Esophagus squamous epithelium (tissue), 5 donors: ENCODE data around the gene BPIFB4. TPM values are rescaled to one million over a fixed set of nuclear protein-coding genes. Genes with fewer than 3 reads are reported as not detected.

Experiments used
- DNase-seq: peaks from one replicate; lab custom pipeline; 2025; lab: John Stamatoyannopoulos, UW
- H3K27ac ChIP-seq, 4 donors: fragments of 200-600 bp; sonication (generic); one replicate each; pipeline ENCODE4 v1.5.1; 2016 to 2019; ENCODE audit warnings: mild to moderate bottlenecking in 1 of 4
- H3K27me3 ChIP-seq, 4 donors: fragments of 200-600 bp; sonication (generic); 1 replicate in 3 of 4; 2 replicates in 1 of 4; pipeline versions ENCODE4 v1.5.1 to v1.6.0; 2017 to 2021; ENCODE audit warnings: antibody characterized with exemption in 1 of 4
- H3K36me3 ChIP-seq, 3 donors: fragments of 200-600 bp; sonication (generic); one replicate each; pipeline ENCODE4 v1.5.1; 2016 to 2019
- H3K4me1 ChIP-seq, 3 donors: fragments of 200-600 bp; sonication (generic); one replicate each; pipeline ENCODE4 v1.5.1; 2017 to 2019
- H3K4me3 ChIP-seq, 4 donors: fragments of 200-600 bp; sonication (generic); 1 replicate in 3 of 4; 2 replicates in 1 of 4; pipeline ENCODE4 v1.5.1; 2016 to 2019; ENCODE audit warnings: mild to moderate bottlenecking in 2 of 4, moderate library complexity in 1 of 4
- H3K9me3 ChIP-seq, 3 donors: fragments of 200-600 bp; sonication (generic); one replicate each; pipeline ENCODE4 v1.5.1; 2016 to 2019
- CTCF ChIP-seq, 6 experiments: fragments of 450-650 bp in 4 of 6; fragments of 200-600 bp in 2 of 6; sonication (generic) in 2 of 6; IDR thresholded peaks; one replicate each; pipeline ENCODE4 v1.5.1; 2016 to 2019; ENCODE audit warnings: antibody characterized with exemption in 6 of 6, mild to moderate bottlenecking in 4 of 6, moderate library complexity in 4 of 6
- POLR2A ChIP-seq, 4 donors: fragments of 450-650 bp; IDR thresholded peaks; one replicate each; pipeline ENCODE4 v1.6.1; 2017; ENCODE audit warnings: antibody characterized with exemption in 4 of 4, mild to moderate bottlenecking in 4 of 4, moderate library complexity in 3 of 4
- WGBS, 2 donors: methylation state at CpG; one replicate each; pipeline ENCODE4 v1.1.5; 2018; 5-methylcytosine and 5-hydroxymethylcytosine counted together
- intact Hi-C: fragments of 100-400 bp; cut with DNase I; formaldehyde crosslinking; loops from one replicate; pipeline ENCODE4 v1.15.0; 2022
- total RNA-seq, 4 donors: library from RNA; depleted of rRNA; stranded (reverse); fragments of >200 nt; gene quantifications; one replicate each; pipeline ENCODE4 v1.1.0, GENCODE V29; 2016
- donor health status: DM: yes; HTN: yes; CAD: no.

Gene BPIFB4
- total RNA-seq, 4 donors from 2014 or later = not detected

- Histone ChIP-seq H3K27me3 (peaks cover 0 to 76% (median 0%) of the 10 kb centered on the region in 4 donors), H3K36me3 (no peaks in the 10 kb centered on the region), H3K27ac (no peak overlapping the region), H3K4me1 (no peaks in the 10 kb centered on the region), H3K4me3 (no peak overlapping the region), H3K9me3 (peaks cover 0 to 7% (median 0%) of the 10 kb centered on the region in 3 donors)
- WGBS, 2 donors = 63 to 90% methylated on average over 2 to 5 of the region's 5 CpGs
- TF ChIP-seq POLR2A (IDR thresholded peaks at IDR 0.05) (no peak), CTCF (IDR thresholded peaks at IDR 0.05) (no peak)
- intact Hi-C loops = no loop called here
- DNase-seq = no peak
These were observed 66.1 kb downstream of the BPIFB4 start for GRCh38 chr20:33145521-33145920.

DNA sequence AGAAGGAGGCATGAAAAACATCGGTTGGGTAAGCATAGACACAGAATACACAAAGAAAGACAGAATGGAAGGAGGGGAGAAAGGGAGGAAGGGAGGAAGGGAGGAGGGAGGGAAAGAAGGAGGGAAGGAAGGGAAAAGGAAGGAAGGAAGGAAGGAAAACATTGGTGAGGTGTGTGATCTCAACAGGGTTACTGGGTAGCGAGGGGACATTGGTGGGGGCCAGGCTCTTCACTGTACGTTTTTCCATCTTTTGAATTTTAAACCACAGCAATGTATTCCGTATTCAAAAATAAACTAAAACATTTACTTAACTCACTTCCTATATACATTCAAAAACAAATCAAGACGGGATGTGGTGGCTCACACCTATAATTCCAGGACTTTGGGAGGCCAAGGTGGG is 67.9 kb downstream of the BPIFB4 start:
- Histone ChIP-seq H3K27ac (no peak overlapping the region), H3K4me3 (no peak overlapping the region), H3K4me1 (no peaks in the 10 kb centered on the region), H3K9me3 (peaks cover 0 to 7% (median 0%) of the 10 kb centered on the region in 3 donors), H3K27me3 (peaks cover 0 to 80% (median 0%) of the 10 kb centered on the region in 4 donors), H3K36me3 (no peaks in the 10 kb centered on the region)
- WGBS, 2 donors = 77 to 81% methylated on average over 4 to 5 of the region's 5 CpGs
- intact Hi-C loops = no loop called here
- TF ChIP-seq CTCF (IDR thresholded peaks at IDR 0.05) (no peak), POLR2A (IDR thresholded peaks at IDR 0.05) (no peak)
- DNase-seq = no peak

- H3K27ac ChIP-seq = no peak overlapping the region
- TF ChIP-seq POLR2A (IDR thresholded peaks at IDR 0.05) (no peak), CTCF (IDR thresholded peaks at IDR 0.05) (no peak)
- H3K4me3 ChIP-seq = no peak overlapping the region
- no peaks in the 10 kb centered on the region for H3K36me3 ChIP-seq
- no peaks in the 10 kb centered on the region for H3K4me1 ChIP-seq
- peaks cover 0 to 2% (median 0%) of the 10 kb centered on the region in 3 donors for H3K9me3 ChIP-seq
- 78 to 82% methylated on average over 3 to 4 of the region's 4 CpGs for WGBS, 2 donors
- no peak for DNase-seq
- H3K27me3 ChIP-seq = peaks cover 0 to 82% (median 0%) of the 10 kb centered on the region in 4 donors
- intact Hi-C loops = no loop called here
These were observed 68.6 kb downstream of the BPIFB4 start for GRCh38 chr20:33148040-33148439.

DNA sequence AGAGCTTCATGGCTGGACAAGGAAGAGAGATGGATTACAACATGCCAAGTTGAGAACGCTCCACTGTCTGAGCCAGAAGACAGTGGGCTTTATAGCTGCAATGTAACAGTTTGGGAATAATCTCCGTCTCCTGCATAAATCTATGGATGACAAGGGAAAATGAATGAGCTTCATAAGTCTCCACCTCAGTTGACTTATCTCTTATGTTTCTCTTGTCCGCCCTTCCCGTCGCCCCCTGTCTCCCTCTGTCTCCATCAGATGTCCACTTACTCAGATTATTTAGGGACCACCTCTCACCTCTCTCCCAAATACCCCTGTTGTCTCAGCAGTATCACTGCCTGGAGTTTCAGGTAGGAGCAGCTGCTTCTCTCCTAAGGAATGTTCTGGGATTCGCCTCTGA is 74.8 kb downstream of the BPIFB4 start:
- no peaks in the 10 kb centered on the region for H3K4me1 ChIP-seq
- intact Hi-C loops = no loop called here
- no peak for TF ChIP-seq POLR2A (IDR thresholded peaks at IDR 0.05)
- no peak for TF ChIP-seq CTCF (IDR thresholded peaks at IDR 0.05)
- DNase-seq = no peak
- no peak overlapping the region for H3K4me3 ChIP-seq
- H3K27ac ChIP-seq = no peak overlapping the region
- no peaks in the 10 kb centered on the region for H3K9me3 ChIP-seq
- 78 to 80% methylated on average over 6 of the region's 6 CpGs for WGBS, 2 donors
- peaks cover 0 to 95% (median 2%) of the 10 kb centered on the region in 4 donors for H3K27me3 ChIP-seq
- H3K36me3 ChIP-seq = no peaks in the 10 kb centered on the region

DNA sequence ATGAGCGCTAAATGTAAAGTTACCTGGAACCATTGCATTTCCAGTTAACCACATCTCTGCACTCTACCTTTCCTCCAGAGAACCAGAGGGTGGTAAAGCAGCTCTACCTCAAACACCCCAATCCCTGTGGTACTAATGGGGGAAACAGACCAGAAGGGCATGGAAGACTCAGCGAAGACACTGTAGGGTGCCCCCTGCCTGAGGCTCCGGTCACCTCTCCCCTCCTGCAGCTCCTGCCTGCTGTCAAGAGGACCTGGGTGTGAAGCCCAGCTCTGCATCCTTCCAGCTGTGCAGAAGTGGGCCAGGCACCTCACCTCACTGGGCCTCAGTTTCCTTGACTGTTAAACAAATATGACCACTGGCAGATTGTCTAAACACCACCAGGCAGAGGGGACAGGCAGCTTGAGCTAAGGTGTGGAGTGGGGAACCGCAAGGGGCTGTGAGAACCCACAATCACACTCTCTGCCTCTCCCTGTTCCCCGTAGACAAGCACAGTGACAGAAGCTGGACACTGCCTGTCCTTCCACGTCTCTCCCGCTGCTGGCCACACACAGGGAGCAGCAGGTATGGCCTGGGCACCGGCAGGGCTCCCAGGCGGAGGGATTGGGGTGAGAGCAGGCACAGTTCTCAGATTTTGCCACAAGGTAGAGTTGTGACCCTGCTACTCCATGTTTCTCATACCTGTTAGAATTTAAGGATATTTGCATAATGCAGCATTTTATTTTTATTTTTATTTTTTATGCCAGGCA is 79.4 kb downstream of the BPIFB4 start:
- no peak overlapping the region for H3K4me3 ChIP-seq
- H3K9me3 ChIP-seq = no peaks in the 10 kb centered on the region
- 72 to 77% methylated on average over 5 to 6 of the region's 9 CpGs for WGBS, 2 donors
- H3K36me3 ChIP-seq = no peaks in the 10 kb centered on the region
- TF ChIP-seq CTCF (IDR thresholded peaks at IDR 0.05) (no peak), POLR2A (IDR thresholded peaks at IDR 0.05) (no peak)
- intact Hi-C loops = no loop called here
- H3K27me3 ChIP-seq = peaks cover 0 to 88% (median 2%) of the 10 kb centered on the region in 4 donors
- H3K4me1 ChIP-seq = no peaks in the 10 kb centered on the region
- DNase-seq = no peak
- H3K27ac ChIP-seq = no peak overlapping the region
